CD4-positive, alpha-beta T cell treated with Interferon alpha-2 for 1 hour (primary cell): ENCODE measurements around the gene RNPEP.

Source experiments
- DNase-seq, 2 donors: peaks; one replicate each; pipeline ENCODE4 v3.0.0-alpha.2; 2020 to 2022

The RNPEP gene

GRCh38 chr1:201964261-201964660 is 18.2 kb upstream of the RNPEP start:
- no peak for DNase-seq

GRCh38 chr1:201966171-201966570 is 16.3 kb upstream of the RNPEP start:
- no peak for DNase-seq

- no peak for DNase-seq
These were observed 14.1 kb upstream of the RNPEP start for GRCh38 chr1:201968202-201968925.

GRCh38 chr1:201970334-201971159 is 11.9 kb upstream of the RNPEP start:
- no peak for DNase-seq

GRCh38 chr1:201982082-201982622 is 296 bp upstream of the RNPEP start:
- DNase-seq: peak; percentile 61 to 79

- DNase-seq: no peak
These were observed 945 bp downstream of the RNPEP start for GRCh38 chr1:201983380-201983805.

GRCh38 chr1:201984446-201984845 is 2.0 kb downstream of the RNPEP start:
- no peak for DNase-seq

- no peak for DNase-seq
These were observed 2.9 kb downstream of the RNPEP start for GRCh38 chr1:201985355-201985754.

GRCh38 chr1:201988601-201989000 is 6.2 kb downstream of the RNPEP start:
- DNase-seq: no peak

GRCh38 chr1:201989354-201990128 is 7.1 kb downstream of the RNPEP start:
- DNase-seq: no peak

- no peak for DNase-seq
These were observed 8.0 kb downstream of the RNPEP start for GRCh38 chr1:201990427-201990826.

- DNase-seq: peak; percentile 8 to 35
These were observed 17.3 kb downstream of the RNPEP start for GRCh38 chr1:201999625-202000238.

- DNase-seq: no peak
These were observed 20.1 kb downstream of the RNPEP start for GRCh38 chr1:202002507-202002906.

- no peak for DNase-seq
These were observed 22.3 kb downstream of the RNPEP start for GRCh38 chr1:202004711-202005110.

GRCh38 chr1:202005958-202006357 is 23.5 kb downstream of the RNPEP start:
- DNase-seq: no peak

GRCh38 chr1:202007304-202007703 is 24.9 kb downstream of the RNPEP start:
- DNase-seq: no peak

GRCh38 chr1:202007805-202008489 is 25.5 kb downstream of the RNPEP start:
- no peak for DNase-seq

GRCh38 chr1:202009326-202010179 is 27.1 kb downstream of the RNPEP start:
- DNase-seq: peak; percentile 36 to 63

- no peak for DNase-seq
These were observed 27.9 kb downstream of the RNPEP start, which contains the start of gene ELF3 for GRCh38 chr1:202010180-202011015. TSS of gene ELF3 (plus strand) at chr1:202010587. CDS start at chr1:202011137, 550 bp downstream.

GRCh38 chr1:202011994-202012393 is 29.5 kb downstream of the RNPEP start:
- DNase-seq: no peak
